ENCODE results near the gene LAMC1. TPM values are rescaled to one million over a fixed set of nuclear protein-coding genes. Genes with fewer than 3 reads are reported as not detected.

LAMC1 gene
- total RNA-seq, 2 experiments from 2014 or later: not detected

GRCh38 chr1:183093786-183094298 is 70.6 kb downstream of the LAMC1 start:
- H3K4me1 Mint-ChIP-seq (ENCODE audit: low read depth): no peaks in the 10 kb centered on the region
- ATAC-seq (no peak), DNase-seq (no peak)
- no peak overlapping the region for H3K27ac Mint-ChIP-seq
- no peaks in the 10 kb centered on the region for H3K9me3 Mint-ChIP-seq (ENCODE audit: insufficient read depth)
- POLR2A ChIA-PET: no interaction called here
- H3K36me3 Mint-ChIP-seq (ENCODE audit: low read depth): no peaks in the 10 kb centered on the region
- H3K27me3 Mint-ChIP-seq (ENCODE audit: low read depth): peaks cover 13% of the 10 kb centered on the region
- CTCF ChIA-PET: no interaction called here
- no peak overlapping the region for H3K4me3 Mint-ChIP-seq

GRCh38 chr1:183094351-183094750 is 71.1 kb downstream of the LAMC1 start:
- Mint-ChIP-seq H3K4me1 (ENCODE audit: low read depth) (no peaks in the 10 kb centered on the region), H3K27ac (no peak overlapping the region), H3K9me3 (ENCODE audit: insufficient read depth) (no peaks in the 10 kb centered on the region), H3K36me3 (ENCODE audit: low read depth) (no peaks in the 10 kb centered on the region), H3K4me3 (no peak overlapping the region), H3K27me3 (ENCODE audit: low read depth) (peaks cover 13% of the 10 kb centered on the region)
- POLR2A ChIA-PET: no interaction called here
- ATAC-seq: no peak
- no peak for DNase-seq
- CTCF ChIA-PET: no interaction called here

DNA sequence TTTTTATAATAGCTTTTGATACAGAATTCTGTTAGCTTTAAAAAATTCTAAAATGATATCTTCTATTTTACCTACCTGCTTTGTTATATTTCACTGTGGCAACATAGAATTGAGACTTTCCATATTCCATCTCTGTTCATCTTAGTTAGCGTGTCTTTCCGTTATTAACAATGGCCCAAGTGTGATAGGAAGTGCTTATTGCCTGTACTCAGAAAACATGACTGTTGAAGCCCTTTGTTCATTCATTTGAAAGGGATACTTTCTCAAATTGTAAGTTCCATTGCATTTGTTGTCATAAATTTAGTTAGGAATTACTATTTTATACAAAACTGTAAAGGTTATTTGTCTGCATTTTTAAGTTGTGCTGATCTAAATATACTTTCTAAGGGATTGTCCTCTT is 73.1 kb downstream of the LAMC1 start:
- Mint-ChIP-seq H3K36me3 (ENCODE audit: low read depth) (no peaks in the 10 kb centered on the region), H3K9me3 (ENCODE audit: insufficient read depth) (no peaks in the 10 kb centered on the region), H3K4me1 (ENCODE audit: low read depth) (no peaks in the 10 kb centered on the region), H3K4me3 (no peak overlapping the region), H3K27ac (no peak overlapping the region), H3K27me3 (ENCODE audit: low read depth) (peaks cover 11% of the 10 kb centered on the region)
- POLR2A ChIA-PET: no interaction called here
- DNase-seq (no peak), ATAC-seq (no peak)
- CTCF ChIA-PET: no interaction called here

- H3K27me3 Mint-ChIP-seq (ENCODE audit: low read depth): peaks cover 12% of the 10 kb centered on the region
- ATAC-seq: no peak
Measured at GRCh38 chr1:183096894-183097293, 73.7 kb downstream of the LAMC1 start.

DNA sequence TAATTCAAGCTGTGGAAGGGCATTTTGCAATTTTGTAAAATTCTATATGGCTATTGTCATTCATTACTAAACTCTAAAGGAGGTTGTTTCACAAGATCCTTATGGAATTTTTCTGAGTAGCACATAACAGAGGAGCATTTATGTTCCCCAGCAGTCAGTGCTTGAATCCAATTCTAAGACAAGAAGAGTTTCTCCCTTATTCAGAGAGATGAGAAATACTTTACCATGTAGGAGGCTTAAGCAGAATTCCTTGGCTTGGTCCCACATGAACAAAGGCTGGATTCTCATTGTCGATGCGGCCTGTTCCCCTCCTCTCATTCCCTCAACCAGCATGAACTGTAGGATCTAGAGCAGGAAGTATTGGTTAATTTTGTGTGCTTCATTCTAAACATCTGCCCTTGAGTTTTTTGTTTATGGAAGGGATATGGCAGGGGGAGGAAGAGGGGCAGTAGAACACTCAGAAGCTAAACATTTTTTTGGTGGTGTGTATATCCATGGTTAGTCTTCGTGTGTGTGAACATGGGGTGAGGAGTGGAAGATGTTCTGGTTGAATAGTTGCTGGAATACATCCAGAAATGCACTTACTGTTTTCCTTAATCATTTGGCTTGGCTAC is 74.3 kb downstream of the LAMC1 start:
- Mint-ChIP-seq H3K4me1 (ENCODE audit: low read depth) (no peaks in the 10 kb centered on the region), H3K27me3 (ENCODE audit: low read depth) (peaks cover 14% of the 10 kb centered on the region), H3K27ac (no peak overlapping the region), H3K4me3 (no peak overlapping the region), H3K36me3 (ENCODE audit: low read depth) (no peaks in the 10 kb centered on the region), H3K9me3 (ENCODE audit: insufficient read depth) (no peaks in the 10 kb centered on the region)
- ATAC-seq (no peak), DNase-seq (no peak)
- ChIA-PET POLR2A (no interaction called here), CTCF (interaction anchor here (0.5 kb wide), 1 partner anchor 40 kb away, joined by 3 read pairs; no protein-coding TSS in a partner anchor)

More at GRCh38 chr1:183096894-183097293, 73.7 kb downstream of the LAMC1 start:
- Mint-ChIP-seq H3K36me3 (ENCODE audit: low read depth) (no peaks in the 10 kb centered on the region), H3K9me3 (ENCODE audit: insufficient read depth) (no peaks in the 10 kb centered on the region), H3K27ac (no peak overlapping the region), H3K4me1 (ENCODE audit: low read depth) (no peaks in the 10 kb centered on the region), H3K4me3 (no peak overlapping the region)
- DNase-seq: no peak
- POLR2A ChIA-PET: no interaction called here
- CTCF ChIA-PET: interaction anchor here (0.5 kb wide), 1 partner anchor 40 kb away, joined by 3 read pairs; no protein-coding TSS in a partner anchor

DNA sequence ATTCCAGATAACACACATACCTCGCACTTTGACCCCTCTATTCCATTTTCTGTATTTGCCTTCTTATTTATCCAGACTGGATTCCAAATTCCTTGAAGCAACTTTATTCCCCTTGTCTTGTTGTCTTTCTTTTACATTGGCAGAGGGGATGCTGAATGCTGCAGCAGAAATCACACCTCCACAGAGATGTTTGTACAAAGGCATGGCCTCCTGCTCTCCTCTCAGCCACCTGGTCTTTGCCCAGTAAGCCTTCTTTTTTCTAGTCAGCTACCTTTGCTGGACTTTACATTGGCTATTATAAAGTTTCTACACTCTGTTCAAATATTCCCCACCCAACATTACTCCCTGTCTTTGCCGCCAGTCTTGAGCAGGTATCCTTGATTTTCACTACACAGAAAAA is 75.1 kb downstream of the LAMC1 start:
- Mint-ChIP-seq H3K4me3 (no peak overlapping the region), H3K9me3 (ENCODE audit: insufficient read depth) (no peaks in the 10 kb centered on the region), H3K27ac (no peak overlapping the region), H3K4me1 (ENCODE audit: low read depth) (no peaks in the 10 kb centered on the region), H3K27me3 (ENCODE audit: low read depth) (peaks cover 12% of the 10 kb centered on the region), H3K36me3 (ENCODE audit: low read depth) (no peaks in the 10 kb centered on the region)
- POLR2A ChIA-PET: no interaction called here
- ATAC-seq (no peak), DNase-seq (no peak)
- CTCF ChIA-PET: no interaction called here

DNA sequence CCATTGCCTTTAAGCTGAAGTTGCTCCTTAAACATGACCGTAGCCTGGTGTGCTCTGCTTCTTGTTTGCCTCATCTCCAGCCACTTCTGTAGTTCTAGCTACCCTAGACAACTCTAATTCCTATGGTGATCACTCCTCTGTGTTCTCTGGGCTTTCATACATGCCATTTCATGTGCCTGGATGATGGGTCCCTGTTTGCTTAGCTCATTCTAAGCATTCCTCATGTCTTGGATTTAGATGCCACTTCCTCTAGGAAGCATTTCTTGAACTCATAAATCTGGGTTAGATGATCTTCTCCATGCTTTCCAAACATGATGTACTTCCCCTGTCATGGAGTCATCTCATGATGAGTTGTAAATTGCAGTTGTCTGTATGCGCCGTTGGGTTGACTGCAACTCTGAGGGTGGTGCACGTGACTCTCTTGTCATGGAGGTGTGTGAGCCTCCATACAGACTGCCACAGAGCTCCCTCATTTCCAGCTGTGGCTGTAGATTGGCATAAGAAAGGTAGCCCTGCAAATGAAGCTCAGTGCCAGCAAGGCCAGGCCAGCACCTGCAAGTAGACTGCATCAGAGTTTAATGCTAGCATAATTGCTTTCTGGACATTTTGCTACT is 77.2 kb downstream of the LAMC1 start:
- Mint-ChIP-seq H3K4me3 (no peak overlapping the region), H3K4me1 (ENCODE audit: low read depth) (no peaks in the 10 kb centered on the region), H3K9me3 (ENCODE audit: insufficient read depth) (no peaks in the 10 kb centered on the region), H3K27ac (no peak overlapping the region), H3K36me3 (ENCODE audit: low read depth) (no peaks in the 10 kb centered on the region), H3K27me3 (ENCODE audit: low read depth) (peaks cover 7% of the 10 kb centered on the region)
- no peak for ATAC-seq
- POLR2A ChIA-PET: no interaction called here
- CTCF ChIA-PET: no interaction called here
- DNase-seq: no peak

- DNase-seq: no peak
- ChIA-PET CTCF (no interaction called here), POLR2A (no interaction called here)
Measured at GRCh38 chr1:183101081-183101480, 77.9 kb downstream of the LAMC1 start.

DNA sequence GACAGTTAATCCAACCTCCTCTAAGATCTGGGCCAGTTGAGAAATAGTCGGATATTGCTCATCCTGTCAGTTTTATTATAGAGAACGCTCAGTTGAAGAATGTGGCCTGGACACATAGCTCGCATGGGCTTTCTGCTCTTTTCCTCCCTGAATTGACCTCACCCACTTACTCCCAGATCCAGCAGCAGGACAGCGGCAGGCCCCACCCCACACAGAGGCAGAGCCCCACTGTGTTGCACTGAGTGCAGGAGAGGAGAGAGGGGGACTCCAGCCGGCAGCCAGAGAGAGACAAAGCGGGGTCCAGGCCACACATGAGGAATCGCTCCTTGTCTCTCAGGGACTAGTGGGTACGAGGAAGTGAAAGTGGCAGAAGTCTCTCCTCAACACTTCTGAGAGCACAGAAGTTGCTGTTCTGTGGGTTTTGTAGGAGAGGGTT is 78.6 kb downstream of the LAMC1 start:
- Mint-ChIP-seq H3K4me3 (no peak overlapping the region), H3K9me3 (ENCODE audit: insufficient read depth) (no peaks in the 10 kb centered on the region), H3K27ac (no peak overlapping the region), H3K36me3 (ENCODE audit: low read depth) (no peaks in the 10 kb centered on the region), H3K27me3 (ENCODE audit: low read depth) (peaks cover 6% of the 10 kb centered on the region), H3K4me1 (ENCODE audit: low read depth) (no peaks in the 10 kb centered on the region)
- DNase-seq (no peak), ATAC-seq (no peak)
- ChIA-PET CTCF (no interaction called here), POLR2A (no interaction called here)

More at GRCh38 chr1:183101081-183101480, 77.9 kb downstream of the LAMC1 start:
- ATAC-seq: no peak
- H3K4me3 Mint-ChIP-seq: no peak overlapping the region
- H3K4me1 Mint-ChIP-seq (ENCODE audit: low read depth): no peaks in the 10 kb centered on the region
- no peaks in the 10 kb centered on the region for H3K36me3 Mint-ChIP-seq (ENCODE audit: low read depth)
- no peak overlapping the region for H3K27ac Mint-ChIP-seq
- H3K9me3 Mint-ChIP-seq (ENCODE audit: insufficient read depth): no peaks in the 10 kb centered on the region
- H3K27me3 Mint-ChIP-seq (ENCODE audit: low read depth): peaks cover 7% of the 10 kb centered on the region

GRCh38 chr1:183103147-183103546 is 79.9 kb downstream of the LAMC1 start:
- no peak for ATAC-seq
- CTCF ChIA-PET: no interaction called here
- Mint-ChIP-seq H3K27ac (no peak overlapping the region), H3K4me3 (no peak overlapping the region), H3K27me3 (ENCODE audit: low read depth) (peaks cover 6% of the 10 kb centered on the region), H3K36me3 (ENCODE audit: low read depth) (no peaks in the 10 kb centered on the region), H3K4me1 (ENCODE audit: low read depth) (no peaks in the 10 kb centered on the region), H3K9me3 (ENCODE audit: insufficient read depth) (no peaks in the 10 kb centered on the region)
- POLR2A ChIA-PET: no interaction called here
- no peak for DNase-seq

DNA sequence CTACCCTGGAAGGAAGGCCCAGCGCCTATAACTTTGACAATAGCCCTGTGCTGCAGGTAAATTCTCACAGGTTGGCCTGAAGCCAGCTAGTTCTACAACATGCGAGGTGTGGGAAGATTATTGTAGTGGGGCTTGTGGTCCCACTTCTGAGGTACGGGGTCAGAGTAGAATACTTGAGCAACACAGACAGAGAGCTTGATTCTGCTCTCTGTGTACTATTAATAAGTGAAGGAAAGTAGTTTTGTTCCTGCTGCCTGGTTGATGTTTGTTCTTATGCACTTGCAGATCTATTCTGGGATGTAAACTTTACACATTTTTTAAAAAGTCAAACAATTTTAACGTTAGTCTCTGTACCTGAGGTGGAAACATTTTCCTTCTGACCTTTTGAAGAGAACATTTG is 80.4 kb downstream of the LAMC1 start:
- no peak overlapping the region for H3K27ac Mint-ChIP-seq
- peaks cover 6% of the 10 kb centered on the region for H3K27me3 Mint-ChIP-seq (ENCODE audit: low read depth)
- H3K4me1 Mint-ChIP-seq (ENCODE audit: low read depth): no peaks in the 10 kb centered on the region
- no peak overlapping the region for H3K4me3 Mint-ChIP-seq
- no peaks in the 10 kb centered on the region for H3K9me3 Mint-ChIP-seq (ENCODE audit: insufficient read depth)
- DNase-seq (no peak), ATAC-seq (no peak)
- no peaks in the 10 kb centered on the region for H3K36me3 Mint-ChIP-seq (ENCODE audit: low read depth)
- CTCF ChIA-PET: no interaction called here
- POLR2A ChIA-PET: no interaction called here

- peaks cover 14% of the 10 kb centered on the region for H3K27me3 Mint-ChIP-seq (ENCODE audit: low read depth)
- no peak overlapping the region for H3K4me3 Mint-ChIP-seq
- no peak for ATAC-seq
- H3K27ac Mint-ChIP-seq: no peak overlapping the region
- DNase-seq: no peak
- ChIA-PET POLR2A (no interaction called here), CTCF (no interaction called here)
- H3K36me3 Mint-ChIP-seq (ENCODE audit: low read depth): no peaks in the 10 kb centered on the region
- H3K9me3 Mint-ChIP-seq (ENCODE audit: insufficient read depth): no peaks in the 10 kb centered on the region
- no peaks in the 10 kb centered on the region for H3K4me1 Mint-ChIP-seq (ENCODE audit: low read depth)
Measured at GRCh38 chr1:183105449-183105848, 82.2 kb downstream of the LAMC1 start.

GRCh38 chr1:183106166-183106565 is 82.9 kb downstream of the LAMC1 start:
- H3K27me3 Mint-ChIP-seq (ENCODE audit: low read depth): peaks cover 13% of the 10 kb centered on the region
- ChIA-PET POLR2A (no interaction called here), CTCF (no interaction called here)
- H3K4me1 Mint-ChIP-seq (ENCODE audit: low read depth): no peaks in the 10 kb centered on the region
- H3K9me3 Mint-ChIP-seq (ENCODE audit: insufficient read depth): no peaks in the 10 kb centered on the region
- H3K36me3 Mint-ChIP-seq (ENCODE audit: low read depth): no peaks in the 10 kb centered on the region
- DNase-seq: no peak
- no peak overlapping the region for H3K4me3 Mint-ChIP-seq
- no peak for ATAC-seq
- H3K27ac Mint-ChIP-seq: no peak overlapping the region

Data from activated CD8-positive, alpha-beta T cell treated with anti-CD3 and anti-CD28 coated beads, Interleukin-2, amount 10 ng/mL, durations not matched to agents 7 days and 5 days (primary cell).